Astrocyte of the cerebellum (primary cell): ENCODE data around the gene CD58.

ENCODE experiments used
- DNase-seq: peaks from one replicate; pipeline ENCODE4 v3.0.0-alpha.2; 2011; ENCODE audit warnings: low read depth
- H3K4me3 ChIP-seq: 2 replicates; pipeline ENCODE4 v1.5.1; 2011; ENCODE audit warnings: mild to moderate bottlenecking, low read depth, low read length, moderate library complexity
- in situ Hi-C: cut with HindIII; loops from 2 replicates; pipeline ENCODE4 v1.10.0; 2017; ENCODE audit warnings: low sequenced_read_pairs
- TF ChIP-seq, protein P1 (sequence below): IDR thresholded peaks from 2 replicates; pipeline ENCODE4 v1.5.1; 2012; ENCODE audit warnings: low read length, low read depth, moderate library complexity, mild to moderate bottlenecking; ENCODE audit errors: missing control alignments

The CD58 gene

DNA sequence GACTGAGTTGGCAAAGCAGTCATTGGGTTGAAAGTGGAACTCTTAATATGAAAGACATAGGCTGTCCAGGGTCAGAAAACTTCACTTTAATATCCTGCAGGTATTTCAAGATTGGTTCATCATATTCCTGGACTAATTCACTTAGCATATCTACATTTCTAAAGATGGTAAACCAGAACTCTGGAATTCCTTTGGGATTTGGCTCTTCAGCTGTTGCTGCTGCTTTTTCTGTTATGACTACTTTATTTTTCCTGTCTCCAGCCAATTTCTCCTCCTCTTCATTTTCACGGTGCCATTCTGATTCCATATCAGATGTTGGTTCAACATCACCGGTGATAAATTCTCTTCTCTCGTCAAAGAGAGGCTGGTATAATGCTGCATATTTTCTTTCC is 37.4 kb downstream of the CD58 start:
- in situ Hi-C loops, result no loop called here
- DNase-seq, result no peak
- no peak overlapping the region for H3K4me3 ChIP-seq
- TF ChIP-seq, protein P1, sequence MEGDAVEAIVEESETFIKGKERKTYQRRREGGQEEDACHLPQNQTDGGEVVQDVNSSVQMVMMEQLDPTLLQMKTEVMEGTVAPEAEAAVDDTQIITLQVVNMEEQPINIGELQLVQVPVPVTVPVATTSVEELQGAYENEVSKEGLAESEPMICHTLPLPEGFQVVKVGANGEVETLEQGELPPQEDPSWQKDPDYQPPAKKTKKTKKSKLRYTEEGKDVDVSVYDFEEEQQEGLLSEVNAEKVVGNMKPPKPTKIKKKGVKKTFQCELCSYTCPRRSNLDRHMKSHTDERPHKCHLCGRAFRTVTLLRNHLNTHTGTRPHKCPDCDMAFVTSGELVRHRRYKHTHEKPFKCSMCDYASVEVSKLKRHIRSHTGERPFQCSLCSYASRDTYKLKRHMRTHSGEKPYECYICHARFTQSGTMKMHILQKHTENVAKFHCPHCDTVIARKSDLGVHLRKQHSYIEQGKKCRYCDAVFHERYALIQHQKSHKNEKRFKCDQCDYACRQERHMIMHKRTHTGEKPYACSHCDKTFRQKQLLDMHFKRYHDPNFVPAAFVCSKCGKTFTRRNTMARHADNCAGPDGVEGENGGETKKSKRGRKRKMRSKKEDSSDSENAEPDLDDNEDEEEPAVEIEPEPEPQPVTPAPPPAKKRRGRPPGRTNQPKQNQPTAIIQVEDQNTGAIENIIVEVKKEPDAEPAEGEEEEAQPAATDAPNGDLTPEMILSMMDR, result no peak

DNA sequence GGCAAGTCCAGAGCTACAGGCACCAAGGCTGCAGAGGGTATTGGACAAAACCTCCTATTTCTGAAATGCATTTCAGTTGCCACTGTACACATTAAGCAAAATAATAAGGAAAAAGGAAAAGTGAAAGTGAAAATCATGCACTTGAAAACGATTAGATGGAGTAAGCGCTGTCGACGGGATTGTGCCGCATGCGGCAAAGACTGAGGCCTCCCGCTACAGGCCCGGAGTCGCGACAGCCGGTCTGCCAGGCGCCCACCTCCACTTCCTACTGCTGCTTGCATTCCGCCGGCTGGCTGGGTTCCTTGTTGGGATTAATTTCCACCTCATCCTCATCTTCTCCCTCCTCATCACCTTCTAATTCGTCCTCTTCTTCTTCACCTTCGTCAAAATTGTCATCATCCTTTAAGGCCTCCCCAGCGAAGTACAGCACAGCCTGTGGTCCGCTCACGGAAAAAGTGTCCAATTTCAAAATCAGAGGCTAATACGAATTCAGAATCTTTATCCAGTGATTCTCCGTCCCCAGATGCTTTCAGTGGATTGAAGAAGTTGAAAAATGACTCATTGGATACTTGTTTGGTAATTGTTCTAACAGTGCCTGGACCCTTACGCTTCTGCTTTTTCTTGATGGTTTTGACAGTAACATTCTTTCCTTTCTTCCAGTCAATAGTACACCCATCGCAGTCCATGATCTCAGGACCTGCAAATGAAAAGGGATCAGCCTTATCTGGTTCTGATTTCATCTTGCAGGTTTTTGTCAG is 38.0 kb downstream of the CD58 start:
- TF ChIP-seq, protein P1, result no peak
- DNase-seq, result no peak
- no peak overlapping the region for H3K4me3 ChIP-seq
- in situ Hi-C loops, result no loop called here

DNA sequence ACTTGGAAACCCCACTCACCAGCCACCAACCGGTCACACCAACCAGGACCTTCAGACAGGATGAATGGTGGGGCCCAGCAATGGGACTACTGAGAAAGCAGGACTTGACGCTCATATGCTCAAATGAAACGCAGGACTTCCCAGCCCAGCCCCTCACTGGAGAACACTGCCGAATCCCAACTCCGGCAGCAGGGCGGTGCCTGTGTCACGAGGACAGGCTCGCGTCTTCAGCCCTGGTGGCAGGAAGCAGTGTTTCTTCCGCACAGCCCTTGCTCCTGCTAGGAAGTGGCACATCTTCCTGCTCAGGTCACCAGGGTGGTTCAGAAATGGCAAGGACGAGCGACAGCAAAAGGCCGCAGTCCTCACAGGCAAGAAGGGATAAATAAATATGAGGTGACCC is 38.9 kb downstream of the CD58 start:
- no peak for DNase-seq
- TF ChIP-seq, protein P1, result no peak
- no peak overlapping the region for H3K4me3 ChIP-seq
- in situ Hi-C loops, result no loop called here

DNA sequence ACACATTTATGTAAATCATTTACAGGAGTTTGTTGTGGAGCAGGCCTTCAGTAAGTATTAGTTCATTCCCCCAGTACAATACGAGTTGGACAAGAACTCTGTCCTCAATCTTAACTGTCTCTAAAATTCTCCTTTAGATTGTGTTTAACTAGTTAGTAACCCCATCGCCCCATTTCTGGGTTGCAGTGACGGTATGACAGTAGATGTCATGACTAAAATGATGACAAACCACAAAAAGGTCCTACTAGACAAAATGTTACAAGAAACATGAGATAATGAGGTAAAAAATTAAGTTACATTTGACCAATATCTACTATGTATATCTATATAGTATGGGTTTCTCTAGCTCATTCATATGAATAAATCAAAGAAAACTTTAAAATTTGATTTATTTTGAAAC is 41.1 kb downstream of the CD58 start:
- in situ Hi-C loops, result no loop called here
- TF ChIP-seq, protein P1, result no peak
- H3K4me3 ChIP-seq, result no peak overlapping the region
- DNase-seq, result no peak

DNA sequence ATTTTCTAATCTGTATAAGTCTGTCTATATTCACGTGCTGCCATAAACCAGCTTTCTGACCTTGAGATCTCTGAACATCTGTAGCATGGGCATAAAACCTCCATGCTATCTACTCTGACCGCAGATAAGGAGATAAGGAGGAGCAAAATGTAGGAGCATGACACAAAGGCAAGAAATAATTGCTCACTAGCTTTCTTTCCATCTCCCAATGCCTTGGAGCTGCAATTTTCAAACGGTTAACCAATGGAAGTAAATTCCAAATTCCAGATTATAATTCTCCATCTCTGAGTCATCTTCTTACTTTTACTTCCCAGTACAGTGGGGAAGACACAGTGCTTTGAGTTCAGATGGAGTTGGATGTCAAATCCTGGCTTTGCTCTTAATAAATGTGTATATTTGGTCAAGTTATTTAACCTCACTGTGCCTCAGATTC is 41.6 kb downstream of the CD58 start:
- TF ChIP-seq, protein P1, result no peak
- no peak overlapping the region for H3K4me3 ChIP-seq
- DNase-seq, result no peak
- in situ Hi-C loops, result no loop called here

DNA sequence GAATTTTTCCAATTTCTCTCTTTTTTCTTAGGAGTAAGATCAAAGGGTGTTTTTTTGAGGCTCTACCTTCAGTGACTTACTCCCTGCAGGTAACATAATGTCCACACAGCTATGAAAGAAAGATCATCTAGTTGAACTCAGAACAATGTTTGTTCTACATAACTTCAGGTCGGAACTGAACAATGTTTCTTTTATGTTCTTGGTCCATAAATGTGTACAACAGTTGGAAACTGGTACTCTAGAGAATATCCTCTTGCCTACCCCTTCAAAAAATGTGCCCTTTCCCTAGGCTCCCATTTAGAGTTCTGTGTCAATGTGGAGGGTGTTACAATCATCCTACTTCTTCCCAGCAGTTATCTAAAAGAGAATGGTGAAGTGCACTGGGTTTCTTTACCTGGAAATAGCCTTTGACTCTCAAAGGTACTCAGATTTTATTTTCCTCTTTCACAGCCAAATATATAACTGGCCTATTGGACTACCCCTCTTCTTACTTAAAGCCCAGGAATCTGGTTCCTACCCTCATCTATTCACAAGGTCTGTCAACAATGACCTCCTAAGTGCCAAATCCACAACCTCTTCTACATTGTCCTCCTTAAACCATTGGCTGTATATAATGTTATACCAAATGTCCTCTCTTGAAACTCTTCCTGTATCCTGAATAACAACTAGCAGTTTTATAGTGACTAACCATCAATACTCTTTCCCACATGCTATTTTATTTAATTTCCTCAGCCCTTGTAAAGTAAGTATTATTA is 42.3 kb downstream of the CD58 start:
- TF ChIP-seq, protein P1, result no peak
- no peak for DNase-seq
- in situ Hi-C loops, result no loop called here
- H3K4me3 ChIP-seq, result no peak overlapping the region
